ENCODE data around the gene NANP.

NANP gene

GRCh38 chr20:25567286-25567685 is 56.5 kb downstream of the NANP start:
- no peak for DNase-seq

GRCh38 chr20:25566821-25567220 is 57.0 kb downstream of the NANP start:
- DNase-seq: no peak

- no peak for DNase-seq
These were observed 58.1 kb downstream of the NANP start for GRCh38 chr20:25565578-25566157.

GRCh38 chr20:25563876-25564275 is 59.9 kb downstream of the NANP start:
- no peak for DNase-seq

- DNase-seq: no peak
These were observed 60.5 kb downstream of the NANP start for GRCh38 chr20:25563362-25563761.
